Esophagus squamous epithelium (tissue), 5 donors: ENCODE data around the gene ATP11B. TPM values are rescaled to one million over a fixed set of nuclear protein-coding genes. Genes with fewer than 3 reads are reported as not detected.

Source experiments
- DNase-seq: peaks from one replicate; lab custom pipeline; 2025; lab: John Stamatoyannopoulos, UW
- H3K27ac ChIP-seq, 4 donors: fragments of 200-600 bp; sonication (generic); one replicate each; pipeline ENCODE4 v1.5.1; 2016 to 2019; ENCODE audit warnings: mild to moderate bottlenecking in 1 of 4
- H3K27me3 ChIP-seq, 4 donors: fragments of 200-600 bp; sonication (generic); 1 replicate in 3 of 4; 2 replicates in 1 of 4; pipeline versions ENCODE4 v1.5.1 to v1.6.0; 2017 to 2021; ENCODE audit warnings: antibody characterized with exemption in 1 of 4
- H3K36me3 ChIP-seq, 3 donors: fragments of 200-600 bp; sonication (generic); one replicate each; pipeline ENCODE4 v1.5.1; 2016 to 2019
- H3K4me1 ChIP-seq, 3 donors: fragments of 200-600 bp; sonication (generic); one replicate each; pipeline ENCODE4 v1.5.1; 2017 to 2019
- H3K4me3 ChIP-seq, 4 donors: fragments of 200-600 bp; sonication (generic); 1 replicate in 3 of 4; 2 replicates in 1 of 4; pipeline ENCODE4 v1.5.1; 2016 to 2019; ENCODE audit warnings: mild to moderate bottlenecking in 2 of 4, moderate library complexity in 1 of 4
- H3K9me3 ChIP-seq, 3 donors: fragments of 200-600 bp; sonication (generic); one replicate each; pipeline ENCODE4 v1.5.1; 2016 to 2019
- CTCF ChIP-seq, 6 experiments: fragments of 450-650 bp in 4 of 6; fragments of 200-600 bp in 2 of 6; sonication (generic) in 2 of 6; IDR thresholded peaks; one replicate each; pipeline ENCODE4 v1.5.1; 2016 to 2019; ENCODE audit warnings: antibody characterized with exemption in 6 of 6, mild to moderate bottlenecking in 4 of 6, moderate library complexity in 4 of 6
- POLR2A ChIP-seq, 4 donors: fragments of 450-650 bp; IDR thresholded peaks; one replicate each; pipeline ENCODE4 v1.6.1; 2017; ENCODE audit warnings: antibody characterized with exemption in 4 of 4, mild to moderate bottlenecking in 4 of 4, moderate library complexity in 3 of 4
- WGBS, 2 donors: methylation state at CpG; one replicate each; pipeline ENCODE4 v1.1.5; 2018; 5-methylcytosine and 5-hydroxymethylcytosine counted together
- intact Hi-C: fragments of 100-400 bp; cut with DNase I; formaldehyde crosslinking; loops from one replicate; pipeline ENCODE4 v1.15.0; 2022
- total RNA-seq, 4 donors: library from RNA; depleted of rRNA; stranded (reverse); fragments of >200 nt; gene quantifications; one replicate each; pipeline ENCODE4 v1.1.0, GENCODE V29; 2016
- donor health status: DM: yes; HTN: yes; CAD: no.

Gene ATP11B
- total RNA-seq, 4 donors from 2014 or later, result 73.3 to 202 (median 132) TPM

- 74 to 78% methylated on average over 6 of the region's 6 CpGs for WGBS, 2 donors
These were observed 174.2 kb downstream of the ATP11B start for GRCh38 chr3:182967218-182968204.

GRCh38 chr3:182969277-182969676 lies 176.0 kb downstream of the ATP11B start:
- peaks cover 0 to 43% (median 9%) of the 10 kb centered on the region in 3 donors for H3K4me1 ChIP-seq
- no peak for TF ChIP-seq CTCF (IDR thresholded peaks at IDR 0.05)
- no peaks in the 10 kb centered on the region for H3K9me3 ChIP-seq
- no peak overlapping the region for H3K4me3 ChIP-seq
- H3K27ac ChIP-seq, result no peak overlapping the region
- DNase-seq, result no peak
- H3K36me3 ChIP-seq, result no peaks in the 10 kb centered on the region
- intact Hi-C loops, result no loop called here
- no peaks in the 10 kb centered on the region for H3K27me3 ChIP-seq

More at GRCh38 chr3:182967218-182968204, 174.2 kb downstream of the ATP11B start:
- H3K4me3 ChIP-seq, result no peak overlapping the region
- no peak for DNase-seq
- TF ChIP-seq CTCF (IDR thresholded peaks at IDR 0.05) (no peak), POLR2A (IDR thresholded peaks at IDR 0.05) (no peak)
- peak overlapping the region in 1 of 4 donors; percentile 20 for H3K27ac ChIP-seq
- no peaks in the 10 kb centered on the region for H3K9me3 ChIP-seq
- intact Hi-C loops, result no loop called here
- peaks cover 0 to 42% (median 9%) of the 10 kb centered on the region in 3 donors for H3K4me1 ChIP-seq
- peaks cover 0 to 8% (median 0%) of the 10 kb centered on the region in 3 donors for H3K36me3 ChIP-seq
- H3K27me3 ChIP-seq, result no peaks in the 10 kb centered on the region

DNA sequence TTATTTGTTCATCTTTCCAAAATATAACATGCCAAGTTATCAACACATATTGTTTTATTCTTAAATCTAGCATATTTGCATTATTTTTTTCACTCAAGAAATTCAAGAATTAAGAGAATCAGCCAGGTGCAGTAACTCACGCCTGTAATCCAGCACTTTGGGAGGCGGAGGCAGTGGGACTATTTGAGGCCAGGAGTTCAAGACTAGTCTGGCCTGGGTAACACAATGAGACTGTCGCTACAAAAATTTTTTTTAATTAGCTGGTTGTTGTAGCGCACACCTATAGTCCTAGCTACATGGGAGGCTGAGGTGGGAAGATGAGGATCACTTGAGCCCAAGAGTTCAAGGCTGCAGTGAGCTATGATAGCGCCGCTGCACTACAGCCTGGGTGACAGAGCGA lies 176.5 kb downstream of the ATP11B start:
- Histone ChIP-seq H3K4me3 (no peak overlapping the region), H3K27ac (no peak overlapping the region), H3K4me1 (peaks cover 0 to 43% (median 9%) of the 10 kb centered on the region in 3 donors), H3K36me3 (no peaks in the 10 kb centered on the region), H3K27me3 (no peaks in the 10 kb centered on the region), H3K9me3 (no peaks in the 10 kb centered on the region)
- TF ChIP-seq CTCF (IDR thresholded peaks at IDR 0.05) (no peak), POLR2A (IDR thresholded peaks at IDR 0.05) (no peak)
- 94% methylated on average over 7 of the region's 7 CpGs for WGBS, 2 donors
- no peak for DNase-seq
- intact Hi-C loops, result no loop called here

GRCh38 chr3:182970811-182971418 lies 177.6 kb downstream of the ATP11B start:
- 82 to 86% methylated on average over 3 of the region's 3 CpGs for WGBS, 2 donors
- intact Hi-C loops, result no loop called here
- Histone ChIP-seq H3K9me3 (no peaks in the 10 kb centered on the region), H3K4me3 (no peak overlapping the region), H3K36me3 (no peaks in the 10 kb centered on the region), H3K4me1 (peaks cover 0 to 41% (median 9%) of the 10 kb centered on the region in 3 donors), H3K27me3 (no peaks in the 10 kb centered on the region), H3K27ac (no peak overlapping the region)
- TF ChIP-seq POLR2A (IDR thresholded peaks at IDR 0.05) (no peak), CTCF (IDR thresholded peaks at IDR 0.05) (no peak)
- DNase-seq, result no peak

Other genes starting within 250 kb of the ATP11B start
- 10 to 100 TPM; 12.6 to 32.6 (median 25.4) TPM for gene DCUN1D1, start 187.0 kb downstream of the ATP11B start, total RNA-seq